Uterus (tissue), 4 donors: ENCODE results near the gene PIWIL4. TPM values are rescaled to one million over a fixed set of nuclear protein-coding genes. Genes with fewer than 3 reads are reported as not detected.

Experiments
- DNase-seq, 2 donors: peaks; one replicate each; pipeline ENCODE4 v3.0.0-alpha.2; 2019 to 2020
- H3K27ac ChIP-seq, 2 donors: fragments of 200-600 bp; sonication (generic); 1 replicate in 1 of 2; 2 replicates in 1 of 2; pipeline ENCODE4 v1.5.1; 2016 to 2018
- H3K27me3 ChIP-seq, 2 donors: fragments of 200-600 bp; sonication (generic); one replicate each; pipeline ENCODE4 v1.5.1; 2018 to 2019; ENCODE audit warnings: control low read depth in 1 of 2
- H3K36me3 ChIP-seq, 2 donors: fragments of 200-600 bp; sonication (generic); one replicate each; pipeline ENCODE4 v1.5.1; 2019; ENCODE audit warnings: control low read depth in 1 of 2
- H3K4me1 ChIP-seq, 2 donors: fragments of 200-600 bp; sonication (generic); one replicate each; pipeline ENCODE4 v1.5.1; 2018 to 2019; ENCODE audit warnings: control low read depth in 1 of 2
- H3K4me3 ChIP-seq, 2 donors: fragments of 200-600 bp; sonication (generic); 1 replicate in 1 of 2; 2 replicates in 1 of 2; pipeline ENCODE4 v1.5.1; 2018 to 2019; ENCODE audit warnings: mild to moderate bottlenecking in 1 of 2
- H3K9me3 ChIP-seq, 2 donors: fragments of 200-600 bp; sonication (generic); one replicate each; pipeline ENCODE4 v1.5.1; 2019; ENCODE audit warnings: control low read depth in 1 of 2
- CTCF ChIP-seq, 4 experiments: fragments of 200-600 bp in 2 of 4; fragments of 450-650 bp in 2 of 4; sonication (generic) in 2 of 4; IDR thresholded peaks; one replicate each; pipeline ENCODE4 v1.5.1; 2016 to 2019; ENCODE audit warnings: antibody characterized with exemption in 4 of 4, mild to moderate bottlenecking in 2 of 4, moderate library complexity in 1 of 4
- POLR2A ChIP-seq, 2 donors: fragments of 450-650 bp; IDR thresholded peaks; one replicate each; pipeline ENCODE4 v1.6.1; 2016; ENCODE audit warnings: antibody characterized with exemption in 2 of 2, mild to moderate bottlenecking in 1 of 2, moderate library complexity in 1 of 2
- intact Hi-C: fragments of 100-400 bp; cut with DNase I; formaldehyde crosslinking; loops from one replicate; pipeline ENCODE4 v1.15.1; 2023; ENCODE audit warnings: low total_unique reads
- total RNA-seq, 4 donors: library from RNA; depleted of rRNA in 3 of 4; stranded (reverse); fragments of >200 nt in 3 of 4; gene quantifications; one replicate each; pipeline versions ENCODE4 v1.1.0 to v1.2.4, GENCODE V29; 2014 to 2023
- donor health status: DM: yes; HTN: yes; CAD: no.

The PIWIL4 gene
- total RNA-seq, 4 donors from 2014 or later = 5.1 to 9.0 (median 6.8) TPM

- Histone ChIP-seq H3K4me3 (no peak overlapping the region), H3K36me3 (no peaks in the 10 kb centered on the region), H3K9me3 (no peaks in the 10 kb centered on the region), H3K27me3 (no peaks in the 10 kb centered on the region), H3K4me1 (no peaks in the 10 kb centered on the region), H3K27ac (no peak overlapping the region)
- intact Hi-C loops = no loop called here
- TF ChIP-seq CTCF (IDR thresholded peaks at IDR 0.05) (no peak), POLR2A (IDR thresholded peaks at IDR 0.05) (no peak)
- DNase-seq = no peak
Observed at GRCh38 chr11:94533696-94534630, 33.2 kb upstream of the PIWIL4 start.

DNA sequence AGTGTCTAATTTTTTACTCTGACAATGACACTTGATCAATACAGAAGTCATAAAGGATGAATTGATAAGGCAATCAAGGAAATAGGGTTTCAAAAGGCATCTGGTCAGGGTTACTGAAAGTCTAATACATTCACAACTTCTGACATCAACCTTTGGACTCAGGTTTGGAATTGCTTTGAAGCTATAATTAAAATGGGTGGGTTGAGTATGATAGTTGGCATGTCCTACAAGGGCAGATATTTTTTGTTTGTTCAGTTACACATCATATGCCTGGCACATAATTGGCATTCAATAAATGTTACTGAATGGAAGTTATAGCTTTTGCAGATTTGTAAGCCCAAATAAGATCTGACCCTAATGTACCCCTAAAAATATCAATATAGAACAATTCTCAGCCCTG is 30.8 kb upstream of the PIWIL4 start:
- DNase-seq = no peak
- Histone ChIP-seq H3K27me3 (no peaks in the 10 kb centered on the region), H3K9me3 (no peaks in the 10 kb centered on the region), H3K27ac (no peak overlapping the region), H3K36me3 (no peaks in the 10 kb centered on the region), H3K4me3 (no peak overlapping the region), H3K4me1 (no peaks in the 10 kb centered on the region)
- intact Hi-C loops = no loop called here
- TF ChIP-seq POLR2A (IDR thresholded peaks at IDR 0.05) (no peak), CTCF (IDR thresholded peaks at IDR 0.05) (no peak)

- Histone ChIP-seq H3K9me3 (no peaks in the 10 kb centered on the region), H3K4me3 (no peak overlapping the region), H3K27me3 (no peaks in the 10 kb centered on the region), H3K27ac (no peak overlapping the region), H3K4me1 (no peaks in the 10 kb centered on the region), H3K36me3 (no peaks in the 10 kb centered on the region)
- TF ChIP-seq POLR2A (IDR thresholded peaks at IDR 0.05) (no peak), CTCF (IDR thresholded peaks at IDR 0.05) (no peak)
- no peak for DNase-seq
- intact Hi-C loops = no loop called here
Observed at GRCh38 chr11:94537031-94537600, 30.1 kb upstream of the PIWIL4 start.

DNA sequence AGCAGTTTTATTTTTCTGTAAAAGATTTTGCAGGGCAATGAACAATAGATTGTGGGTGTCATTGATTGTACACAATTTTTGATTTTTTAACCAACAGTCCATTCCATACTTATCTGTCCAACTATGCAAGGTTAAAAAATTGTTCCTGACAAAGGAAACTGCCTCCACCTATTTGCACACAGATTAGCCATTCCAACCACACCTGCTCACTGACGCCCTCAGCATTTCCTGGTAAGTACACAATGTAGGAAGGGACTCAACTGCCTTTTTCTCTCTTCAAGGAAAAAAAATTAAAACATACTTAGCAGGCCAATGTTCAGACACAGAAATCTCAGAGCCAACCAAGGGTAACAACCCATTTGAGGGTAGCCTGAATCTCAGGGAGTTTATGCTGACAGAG is 27.7 kb upstream of the PIWIL4 start:
- peaks cover 0 to 5% of the 10 kb centered on the region in 2 donors for H3K4me1 ChIP-seq
- DNase-seq = no peak
- no peaks in the 10 kb centered on the region for H3K27me3 ChIP-seq
- TF ChIP-seq CTCF (IDR thresholded peaks at IDR 0.05) (no peak), POLR2A (IDR thresholded peaks at IDR 0.05) (no peak)
- H3K9me3 ChIP-seq = no peaks in the 10 kb centered on the region
- intact Hi-C loops = no loop called here
- no peak overlapping the region for H3K27ac ChIP-seq
- no peak overlapping the region for H3K4me3 ChIP-seq
- no peaks in the 10 kb centered on the region for H3K36me3 ChIP-seq
